GM10847 (cell line): ENCODE measurements around the gene LCOR.
A peak's percentile ranks its signal among the peaks of the same experiment; 100 is the strongest.

Experiments used
- POLR2A ChIP-seq: IDR thresholded peaks from 2 replicates; pipeline ENCODE4 v1.6.1; 2011; ENCODE audit not compliant: insufficient read length; ENCODE audit errors: extremely low read depth

LCOR gene

DNA sequence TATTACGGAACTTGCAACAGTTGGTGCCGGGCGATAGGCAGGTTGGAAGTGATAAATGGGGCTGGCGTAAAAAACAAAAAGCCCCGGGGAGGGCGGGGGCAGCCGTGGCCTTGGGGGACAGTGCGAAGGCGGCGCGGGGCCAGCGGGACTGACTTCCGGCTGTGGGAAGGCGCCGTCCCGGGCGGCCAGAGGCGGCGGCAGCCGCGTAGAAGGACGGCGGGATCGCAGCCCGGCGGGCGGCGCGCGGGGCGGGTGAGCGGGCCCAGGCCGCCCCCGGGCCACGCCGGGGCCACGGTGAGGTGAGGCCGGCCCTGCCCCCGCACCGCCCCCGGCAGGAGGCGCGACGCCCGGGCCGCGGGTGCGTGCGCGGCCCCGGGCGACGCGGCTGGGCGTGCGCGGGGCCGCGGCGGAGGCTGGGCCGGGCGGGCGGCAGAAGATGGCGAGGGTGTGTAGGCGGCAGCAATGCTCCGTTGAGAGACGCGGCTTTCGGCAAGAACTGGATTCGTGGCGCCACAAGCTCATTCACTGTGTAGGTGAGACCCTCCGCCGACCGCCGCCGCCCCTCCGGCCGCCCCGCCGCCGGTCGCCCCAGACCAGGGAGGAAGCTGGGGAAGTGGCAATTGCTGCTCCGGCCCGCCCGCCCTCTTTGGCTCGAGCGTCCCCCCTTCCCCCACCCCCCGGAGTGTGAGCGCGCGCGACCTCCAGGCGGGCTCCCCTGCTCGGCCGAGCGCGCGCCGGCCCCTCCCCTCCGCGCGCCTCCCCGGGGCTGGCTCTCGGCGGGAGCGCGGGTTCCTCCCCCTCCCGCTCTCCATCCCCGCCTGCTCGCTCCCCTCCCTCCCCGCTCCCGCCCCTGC lies at the start of gene LCOR:
LCOR (plus strand) TSS at position 432 of the 854 bp plus-strand sequence. CDS start 116,760 bp downstream, outside the sequence.
- TF ChIP-seq POLR2A: peak; percentile 65

DNA sequence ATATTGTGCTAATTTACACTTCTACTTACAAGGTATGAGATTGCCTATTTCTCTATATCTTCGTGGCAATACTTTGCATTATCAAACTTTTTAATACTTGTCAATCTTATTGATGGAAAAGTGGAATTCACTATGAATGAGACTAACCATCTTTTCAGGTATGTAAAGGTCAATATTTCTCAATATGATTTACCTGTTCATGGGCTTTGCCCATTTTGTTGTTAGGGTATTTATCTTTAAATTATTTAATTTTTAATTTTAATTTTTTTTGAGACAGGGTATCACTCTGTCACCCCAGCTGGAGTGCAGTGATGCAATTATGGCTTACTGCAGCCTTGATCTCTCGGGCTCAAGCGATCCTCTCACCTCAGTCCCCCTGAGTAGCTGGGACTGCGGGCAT lies 47.8 kb upstream of the LCOR start:
- TF ChIP-seq POLR2A: no peak

DNA sequence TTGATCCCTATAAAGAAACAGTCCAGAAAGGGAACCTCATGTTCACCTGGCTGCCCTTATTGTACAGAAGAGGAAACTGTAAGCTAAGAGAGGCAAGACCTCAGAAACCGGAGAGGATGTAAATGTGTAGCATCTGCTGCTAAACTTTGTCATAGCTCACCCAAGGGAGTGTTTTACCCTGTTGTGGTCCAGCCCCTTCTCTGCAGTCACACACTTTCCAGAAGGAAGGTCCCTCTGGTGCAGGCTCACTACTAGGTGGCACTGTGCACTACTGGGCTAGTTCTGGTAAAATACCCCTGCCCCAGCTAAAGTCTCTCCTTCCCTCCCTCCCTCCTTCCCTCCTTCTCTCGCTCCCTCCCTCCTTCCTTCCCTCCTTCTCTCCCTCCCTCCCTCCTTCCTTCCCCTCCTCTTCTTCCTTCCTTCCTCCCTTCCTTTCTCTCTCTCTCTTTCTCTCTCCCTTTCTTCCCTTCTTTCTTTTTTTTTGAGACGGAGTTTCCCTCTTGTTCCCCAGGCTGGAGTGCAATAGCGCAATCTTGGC lies 42.5 kb upstream of the LCOR start:
- TF ChIP-seq POLR2A: no peak

DNA sequence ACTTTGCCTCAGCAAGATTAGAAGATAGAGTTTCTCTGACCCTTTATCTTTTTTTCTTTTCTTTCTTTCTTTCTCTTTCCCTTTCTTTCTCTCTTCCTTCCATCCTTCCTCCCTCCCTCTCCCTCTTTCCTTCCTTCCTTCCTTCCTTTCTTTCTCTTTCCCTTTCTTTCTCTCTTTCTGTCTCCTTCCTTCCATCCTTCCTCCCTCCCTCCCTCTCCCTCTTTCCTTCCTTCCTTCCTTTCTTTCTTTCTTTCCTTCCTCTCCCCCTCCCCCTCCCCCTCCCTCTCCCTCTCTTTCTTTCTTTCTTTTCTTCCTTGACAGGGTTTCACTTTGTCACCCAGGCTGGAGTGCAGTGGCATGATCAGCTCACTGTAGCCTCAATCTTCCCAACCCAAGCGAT lies 40.2 kb upstream of the LCOR start:
- TF ChIP-seq POLR2A: no peak

DNA sequence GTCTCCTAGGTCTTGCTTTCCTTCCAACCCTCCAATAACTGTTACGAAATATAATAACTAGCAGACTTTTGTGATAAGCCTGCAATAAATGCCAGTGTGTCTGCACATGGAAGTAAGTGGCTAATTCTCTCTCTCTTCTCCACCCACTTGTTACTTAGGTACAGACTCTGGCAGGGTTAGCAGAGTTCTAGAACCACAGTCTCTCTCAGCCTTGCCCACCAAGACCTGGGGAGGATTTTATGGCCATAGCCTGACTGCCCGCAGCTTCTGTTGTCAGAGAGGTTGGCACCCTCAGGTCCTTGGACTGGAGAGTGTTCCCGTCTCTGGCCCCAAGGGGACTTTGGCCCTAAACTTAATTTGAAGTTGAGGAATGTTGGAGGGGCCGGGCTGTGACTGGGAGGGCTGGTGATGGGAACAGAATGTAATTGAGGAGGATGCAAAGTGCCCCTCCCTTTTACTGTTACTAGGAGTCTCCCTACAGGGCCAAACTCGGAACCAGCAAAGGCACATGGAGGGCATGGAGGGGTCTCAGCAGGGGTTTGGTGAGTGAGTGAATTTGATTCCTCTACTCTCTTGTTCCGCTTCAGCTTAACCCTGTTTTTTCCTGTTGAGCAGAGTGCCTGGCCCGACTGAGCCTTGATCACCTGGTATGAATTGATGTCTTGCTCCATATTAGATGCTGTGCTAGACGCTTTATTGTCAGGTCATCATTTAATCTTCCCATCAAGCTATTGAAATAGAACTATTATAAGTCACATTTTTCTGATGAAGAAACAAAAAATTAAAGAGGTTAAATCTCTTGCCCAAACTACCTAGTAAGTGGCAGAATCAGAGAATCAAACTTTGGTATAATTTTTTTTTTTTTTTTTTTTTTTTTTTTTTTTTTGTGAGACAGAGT lies 37.0 kb upstream of the LCOR start:
- TF ChIP-seq POLR2A: no peak

DNA sequence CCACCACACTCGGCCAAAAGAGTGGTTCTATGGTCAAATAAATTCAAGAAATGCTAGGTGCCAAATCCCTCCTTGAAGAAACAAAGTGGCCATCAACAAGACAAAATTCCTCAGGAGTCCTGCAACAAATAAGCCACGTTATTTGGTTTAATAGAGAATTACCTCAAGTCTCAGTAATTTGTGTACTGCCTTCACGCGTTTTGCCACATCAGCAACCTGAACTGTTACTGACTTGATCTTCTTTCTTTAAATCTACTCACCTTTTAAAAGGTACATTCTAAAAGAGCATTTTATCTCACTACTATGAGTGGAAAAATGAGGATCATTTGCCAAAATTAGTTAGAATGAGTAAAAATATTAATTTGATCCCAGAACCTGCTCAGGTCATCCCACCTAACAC lies 34.6 kb upstream of the LCOR start:
- no peak for TF ChIP-seq POLR2A

DNA sequence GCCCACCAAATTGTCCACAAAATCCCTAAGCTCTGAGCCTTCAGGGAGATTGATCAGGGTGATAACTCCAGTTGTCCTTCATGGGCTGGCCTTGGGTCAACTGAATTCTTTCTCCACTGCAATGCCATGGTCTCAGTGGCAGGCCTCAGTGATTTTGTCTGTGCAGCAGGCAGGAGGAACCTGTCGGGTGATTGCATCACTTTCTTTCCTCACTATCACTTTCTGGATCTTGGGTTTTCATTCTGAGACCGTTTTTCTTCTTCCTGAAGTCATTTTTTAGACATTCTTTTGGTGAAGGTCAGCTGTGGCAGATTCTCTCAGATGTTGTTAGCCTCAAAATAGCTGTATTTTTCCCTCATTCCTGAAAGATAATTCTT lies 28.8 kb upstream of the LCOR start:
- no peak for TF ChIP-seq POLR2A

DNA sequence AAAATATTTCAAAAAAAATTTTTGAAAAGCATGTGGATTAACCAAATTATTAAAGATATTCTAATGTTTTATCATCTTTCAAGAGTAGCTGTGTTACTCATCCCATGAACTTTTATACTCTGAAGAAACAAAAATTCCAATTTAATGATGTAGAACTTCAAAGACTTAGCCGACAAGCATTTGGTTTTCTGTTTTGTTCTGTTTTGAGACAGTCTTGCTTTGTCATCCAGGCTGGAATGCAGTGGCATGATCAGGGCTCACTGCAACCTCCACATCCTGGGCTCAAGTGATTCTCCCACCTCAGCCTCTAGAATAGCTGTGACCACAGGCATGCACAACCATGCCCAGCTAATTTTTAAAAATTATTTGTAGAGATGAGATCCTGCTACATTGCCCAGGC lies 17.8 kb upstream of the LCOR start:
- TF ChIP-seq POLR2A: no peak

DNA sequence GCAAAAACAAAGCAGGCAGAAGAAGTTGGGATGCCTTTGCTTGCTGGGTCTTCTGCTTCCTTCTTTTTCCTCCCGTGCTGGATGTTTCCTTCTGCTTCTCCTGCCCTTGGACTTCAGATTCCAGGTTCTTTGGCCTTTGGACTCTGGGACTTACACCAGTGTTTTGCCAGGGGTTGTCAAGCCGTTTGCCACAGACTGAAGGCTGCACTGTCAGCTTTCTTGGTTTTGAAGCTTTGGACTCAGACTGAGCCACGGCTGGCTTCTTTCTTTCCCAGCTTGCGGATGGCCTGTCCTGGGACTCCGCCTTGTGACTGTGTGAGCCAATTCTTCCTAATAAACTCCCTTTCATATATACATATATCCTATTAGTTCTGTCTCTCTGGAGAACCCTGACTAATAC lies 11.3 kb upstream of the LCOR start:
- no peak for TF ChIP-seq POLR2A

DNA sequence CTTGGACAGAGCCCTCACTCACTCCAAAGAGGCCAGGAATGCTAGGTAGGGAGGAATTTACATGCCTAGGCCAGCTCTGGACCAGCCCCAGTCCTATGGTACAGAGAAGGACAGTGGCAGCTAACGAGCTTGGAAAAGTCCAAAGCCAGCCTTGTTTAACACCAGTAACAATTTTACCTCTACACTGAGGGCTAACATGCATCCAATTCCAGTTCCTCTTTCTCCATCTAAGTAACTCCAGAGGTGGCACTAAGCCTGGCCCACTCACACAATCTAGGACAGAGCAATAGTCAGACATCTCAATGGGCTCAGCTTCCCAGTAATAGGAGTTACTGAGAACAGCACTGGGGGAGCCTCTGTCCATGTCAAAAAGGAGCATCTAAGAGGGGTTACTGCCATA lies 5.7 kb upstream of the LCOR start:
- no peak for TF ChIP-seq POLR2A

DNA sequence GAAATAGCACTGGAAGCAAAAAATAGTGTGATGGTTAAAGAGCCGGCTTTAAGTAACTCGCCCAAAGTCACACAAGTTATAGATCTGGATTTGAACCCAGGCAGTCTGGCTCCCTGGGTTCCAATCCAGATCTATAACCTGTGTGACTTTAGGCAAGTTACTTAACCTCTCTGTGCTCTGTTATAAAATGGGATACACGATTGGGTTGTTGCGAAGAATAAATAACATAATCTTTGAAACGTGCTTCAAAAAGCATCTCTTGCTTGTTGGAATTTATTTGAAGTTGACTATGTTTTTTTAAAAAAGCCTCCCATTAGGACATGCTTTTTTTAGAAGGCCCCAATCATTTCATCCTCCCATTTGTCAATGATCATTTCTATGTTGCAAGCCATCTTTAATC lies 3.5 kb upstream of the LCOR start:
- no peak for TF ChIP-seq POLR2A

DNA sequence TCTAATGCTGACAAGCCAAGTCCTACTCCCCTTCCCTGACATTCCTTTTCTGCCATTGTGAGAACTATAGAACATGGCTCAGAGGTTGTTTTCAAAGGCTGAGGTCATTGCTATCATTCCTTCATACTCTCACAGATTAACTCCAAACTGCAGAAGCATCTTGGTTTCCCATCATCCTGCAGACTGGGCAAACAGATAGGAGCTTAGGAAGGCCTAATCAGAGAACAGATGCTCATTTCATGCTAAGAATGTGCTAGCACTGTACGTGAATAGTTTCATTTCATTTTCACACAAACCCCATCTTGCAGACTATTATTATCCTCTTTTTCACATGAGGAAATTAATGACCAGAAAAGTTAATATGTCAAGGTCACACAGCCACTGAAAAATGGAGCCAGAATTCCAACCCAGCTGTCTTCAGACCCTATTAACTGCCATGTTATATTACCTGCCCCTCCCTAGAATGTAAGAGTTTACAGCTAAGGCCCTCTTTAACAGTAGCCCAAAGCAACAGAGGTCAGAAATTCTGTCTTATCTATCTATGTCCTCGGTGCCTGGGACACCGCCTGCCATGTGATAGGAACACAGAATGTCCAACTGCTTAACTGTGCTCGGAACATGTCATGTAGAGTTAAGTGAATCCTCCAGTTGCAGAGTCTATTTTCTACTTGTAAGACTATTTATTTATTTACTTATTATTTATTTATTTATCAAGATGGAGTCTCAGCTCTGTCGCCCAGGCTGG lies 2.9 kb upstream of the LCOR start:
- no peak for TF ChIP-seq POLR2A

DNA sequence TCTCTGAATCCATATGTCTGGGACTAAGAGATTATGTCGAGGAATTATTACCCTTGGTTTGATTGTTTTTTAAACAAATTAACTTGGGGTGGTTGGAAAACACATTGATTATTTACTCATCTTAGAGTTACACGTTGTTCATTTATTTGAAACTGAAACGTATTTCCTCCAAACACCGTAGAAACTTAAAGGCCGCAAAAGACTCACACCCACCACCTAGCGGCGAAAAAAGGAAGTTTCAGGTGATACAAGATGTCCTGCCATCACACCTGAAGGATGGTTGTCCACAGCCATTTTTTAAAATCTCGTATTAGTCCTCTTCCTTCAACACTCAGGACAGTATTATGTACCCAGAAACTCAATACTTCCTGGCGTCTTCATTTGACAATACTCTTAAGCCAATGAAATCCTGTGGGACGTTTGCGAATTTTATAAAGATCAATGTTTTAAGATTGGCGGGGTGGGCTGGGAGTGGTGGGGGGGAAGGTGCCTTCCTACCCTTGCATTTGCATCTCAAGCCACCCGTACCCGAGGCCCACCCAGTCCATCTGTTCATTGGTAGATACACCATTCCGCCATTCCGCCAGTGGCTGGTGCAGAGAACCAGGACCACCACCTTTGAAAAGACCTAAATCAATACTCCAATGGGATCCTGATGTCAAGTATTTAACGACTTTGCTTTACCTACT lies 1.4 kb upstream of the LCOR start:
- TF ChIP-seq POLR2A: no peak

DNA sequence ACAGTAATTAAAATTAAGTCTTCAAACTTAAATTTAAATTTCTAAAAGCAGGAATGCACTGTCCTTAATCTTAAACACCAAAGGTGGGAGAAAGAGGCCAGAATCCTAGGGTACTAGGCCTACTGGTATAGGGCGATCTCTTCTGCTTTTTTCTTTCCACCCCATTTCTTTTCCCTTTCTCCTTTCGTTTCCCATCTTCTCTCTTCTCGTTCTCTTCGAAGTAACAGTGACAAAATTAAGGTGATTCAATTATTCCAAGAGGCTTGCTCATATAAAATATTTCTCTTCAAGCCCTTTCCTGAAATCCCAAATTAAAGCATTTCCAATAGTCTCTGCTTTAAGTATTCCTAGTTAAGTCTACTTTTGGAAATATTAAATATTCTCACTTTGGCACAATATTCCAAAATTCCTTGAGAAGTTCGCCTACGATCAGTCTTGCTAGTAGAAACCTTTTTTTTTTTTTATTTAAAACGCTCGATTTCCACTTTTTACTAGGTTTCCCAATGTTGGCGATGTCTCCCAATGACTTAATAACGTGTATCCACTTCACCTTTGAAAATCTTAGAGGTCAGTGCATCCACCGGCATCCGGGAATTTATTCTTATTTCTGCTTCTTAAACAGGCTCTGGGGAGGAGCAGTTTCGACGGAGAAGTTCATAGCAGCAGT lies 765 bp upstream of the LCOR start:
- TF ChIP-seq POLR2A: no peak

DNA sequence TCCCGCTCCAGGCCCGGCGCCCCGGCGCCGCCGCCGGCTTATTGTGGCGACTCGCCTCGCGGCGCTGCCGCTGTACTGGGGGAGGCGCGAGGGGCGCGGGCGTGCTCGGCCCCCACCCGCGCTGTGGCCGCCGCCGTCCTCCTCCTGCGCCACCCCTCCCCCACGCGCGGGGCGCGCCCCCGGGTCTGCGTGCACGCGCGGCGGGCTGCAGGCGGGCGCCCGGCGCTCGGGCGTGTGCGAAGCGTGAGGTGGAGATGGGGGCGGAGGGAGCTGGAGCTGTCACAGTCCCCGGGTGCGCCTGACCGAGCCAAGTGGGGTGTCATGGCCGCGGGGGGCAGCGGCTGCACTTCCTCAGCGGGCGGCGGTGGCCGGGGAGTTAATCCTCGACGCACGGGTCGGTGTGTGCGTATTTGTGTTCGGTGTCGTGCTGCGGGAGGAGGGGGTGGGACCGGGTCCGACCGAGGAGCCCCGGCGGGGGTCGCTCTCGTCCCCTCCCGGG lies 672 bp downstream of the LCOR start:
- TF ChIP-seq POLR2A: peak; percentile 42
